ENCODE data around the gene SLC25A30.
"Not testable (repeated sequence)": the region's sequence is repeated elsewhere in the genome, so short reads cannot be mapped to it uniquely, and the experiment has no call there.

Gene SLC25A30

GRCh38 chr13:45367358-45367757, 50.8 kb downstream of the SLC25A30 start:
- no peak for DNase-seq (ENCODE audit: low spot score)

GRCh38 chr13:45365558-45365885, 52.7 kb downstream of the SLC25A30 start:
- no peak for DNase-seq (ENCODE audit: low spot score)

GRCh38 chr13:45364876-45365557, 53.2 kb downstream of the SLC25A30 start:
- no peak for DNase-seq (ENCODE audit: low spot score)

GRCh38 chr13:45362939-45363338, 55.2 kb downstream of the SLC25A30 start:
- no peak for DNase-seq (ENCODE audit: low spot score)

GRCh38 chr13:45361596-45362206, 56.5 kb downstream of the SLC25A30 start:
- no peak for DNase-seq (ENCODE audit: low spot score)

DNA sequence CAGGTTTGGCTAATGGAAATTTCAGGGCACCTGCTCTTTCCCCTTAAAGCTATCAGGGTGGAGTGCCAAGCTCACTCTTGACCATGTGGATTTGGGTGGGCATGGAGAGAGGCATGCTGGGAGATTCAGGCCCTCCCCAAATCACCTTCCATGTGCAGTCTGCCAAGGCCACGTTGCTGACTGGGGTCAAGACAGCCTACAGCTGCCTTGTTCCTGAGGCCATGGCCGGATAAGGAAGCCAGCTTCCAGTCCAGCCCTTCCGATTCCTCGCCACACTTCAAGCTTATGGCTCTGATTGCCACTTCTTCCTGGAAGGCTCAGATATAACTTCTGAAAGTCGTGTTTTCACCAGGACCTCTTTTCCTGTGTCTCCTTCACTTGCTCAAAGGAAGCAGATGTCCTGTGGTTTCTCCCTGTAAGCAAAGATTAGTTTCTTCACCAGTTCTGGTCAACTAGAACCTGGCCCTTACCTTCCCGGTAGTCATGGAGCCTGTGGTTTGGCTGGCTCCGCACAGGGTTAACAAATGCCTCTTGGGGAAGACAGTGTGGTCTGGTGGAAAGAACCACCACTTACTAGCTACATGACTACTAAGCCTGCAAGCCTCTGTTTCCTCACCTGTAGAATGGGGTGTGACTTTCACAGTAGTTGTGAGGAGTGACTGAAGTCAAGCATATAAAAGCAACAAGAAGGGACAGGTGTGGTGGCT, 61.1 kb downstream of the SLC25A30 start:
- no peak for DNase-seq (ENCODE audit: low spot score)

GRCh38 chr13:45353895-45354294, 64.3 kb downstream of the SLC25A30 start:
- DNase-seq (ENCODE audit: low spot score): no peak

- DNase-seq (ENCODE audit: low spot score): no peak
Measured at GRCh38 chr13:45352031-45352430, 66.1 kb downstream of the SLC25A30 start.

DNA sequence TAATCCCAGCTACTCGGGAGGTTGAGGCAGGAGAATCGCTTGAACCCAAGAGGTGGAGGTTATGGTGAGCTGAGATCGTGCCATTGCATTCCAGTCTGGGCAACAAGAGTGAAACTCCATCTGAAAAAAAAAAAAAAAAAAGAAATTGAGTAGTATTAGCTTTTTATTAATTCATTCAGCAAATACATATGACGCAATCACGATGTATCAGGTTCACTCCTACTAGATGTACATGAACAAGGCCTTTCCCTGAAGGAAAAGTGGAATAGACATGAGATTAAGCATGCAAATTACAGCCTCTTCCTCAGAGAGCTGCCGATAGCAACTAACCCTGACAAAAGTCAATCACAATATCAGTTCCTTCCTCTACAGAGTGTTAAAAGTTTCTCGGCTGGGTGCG, 68.0 kb downstream of the SLC25A30 start:
- DNase-seq (ENCODE audit: low spot score): no peak

DNA sequence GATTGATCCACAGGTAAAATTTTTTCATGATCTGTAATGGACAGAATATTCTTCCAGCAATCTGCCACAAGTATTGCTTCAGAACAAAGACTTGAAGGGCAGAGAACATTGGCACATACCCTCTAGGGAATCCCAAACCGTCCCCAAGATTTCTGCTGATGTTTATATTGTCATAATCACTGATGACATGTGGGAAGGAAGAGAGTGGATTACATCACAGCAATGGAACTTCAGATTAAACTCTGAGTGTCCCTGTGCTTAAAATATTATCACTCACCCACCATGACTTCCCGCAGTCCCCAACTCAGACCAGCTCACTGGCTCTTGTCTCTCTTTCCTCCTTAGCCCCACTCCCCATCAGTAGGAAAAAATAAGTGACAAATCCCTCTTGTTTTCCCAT, 68.7 kb downstream of the SLC25A30 start:
- DNase-seq (ENCODE audit: low spot score): no peak

GRCh38 chr13:45344064-45344463, 74.1 kb downstream of the SLC25A30 start:
- not testable (repeated sequence) for DNase-seq (ENCODE audit: low spot score)
